Left renal pelvis (tissue), 4 donors: ENCODE data around the gene MFSD6. TPM values are rescaled to one million over a fixed set of nuclear protein-coding genes. Genes with fewer than 3 reads are reported as not detected.

Experiments
- DNase-seq, 4 donors: peaks; one replicate each; pipeline ENCODE4 v3.0.0-alpha.2; 2013; ENCODE audit warnings: low read depth in 4 of 4, low spot score in 3 of 4
- polyA plus RNA-seq, 4 donors: library from polyadenylated mRNA; unstranded; fragments of 120-200 nt; gene quantifications; one replicate each; pipeline ENCODE4 v1.2.1, GENCODE V29; 2013; ENCODE audit not compliant: insufficient read length in 4 of 4

Gene MFSD6
- polyA plus RNA-seq, 4 donors: 8.1 to 16.7 (median 15.5) TPM

DNA sequence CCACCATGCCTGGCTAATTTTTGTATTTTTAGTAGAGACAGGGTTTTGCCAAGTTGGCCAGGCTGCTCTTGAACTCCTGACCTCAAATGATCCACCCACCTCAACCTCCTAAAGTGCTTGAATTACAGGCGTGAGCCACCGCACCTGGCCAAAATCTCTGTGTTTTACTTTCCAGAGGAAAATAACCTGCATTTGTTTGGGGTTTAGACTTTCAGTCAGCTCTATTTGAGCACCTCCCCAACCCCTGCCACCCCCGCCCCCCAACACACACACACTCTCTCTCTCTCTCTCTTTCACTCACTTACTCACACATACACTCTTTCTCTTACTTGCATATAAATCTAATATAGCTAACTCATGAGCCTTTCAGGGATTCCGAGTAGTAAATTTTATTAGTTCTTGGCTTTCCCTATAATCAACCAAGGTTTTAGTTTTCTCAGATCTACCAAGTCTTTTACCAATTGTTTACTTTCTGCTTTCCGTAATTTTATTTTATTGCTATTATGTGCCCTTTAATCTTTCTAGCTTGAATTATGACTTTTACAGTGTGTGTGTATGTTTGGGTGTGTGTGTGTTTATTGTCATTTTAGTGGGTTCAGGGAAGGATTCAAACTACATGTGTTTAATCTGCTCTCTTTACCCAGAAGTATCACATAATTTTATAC, 24.5 kb downstream of the MFSD6 start:
- DNase-seq: no peak

DNA sequence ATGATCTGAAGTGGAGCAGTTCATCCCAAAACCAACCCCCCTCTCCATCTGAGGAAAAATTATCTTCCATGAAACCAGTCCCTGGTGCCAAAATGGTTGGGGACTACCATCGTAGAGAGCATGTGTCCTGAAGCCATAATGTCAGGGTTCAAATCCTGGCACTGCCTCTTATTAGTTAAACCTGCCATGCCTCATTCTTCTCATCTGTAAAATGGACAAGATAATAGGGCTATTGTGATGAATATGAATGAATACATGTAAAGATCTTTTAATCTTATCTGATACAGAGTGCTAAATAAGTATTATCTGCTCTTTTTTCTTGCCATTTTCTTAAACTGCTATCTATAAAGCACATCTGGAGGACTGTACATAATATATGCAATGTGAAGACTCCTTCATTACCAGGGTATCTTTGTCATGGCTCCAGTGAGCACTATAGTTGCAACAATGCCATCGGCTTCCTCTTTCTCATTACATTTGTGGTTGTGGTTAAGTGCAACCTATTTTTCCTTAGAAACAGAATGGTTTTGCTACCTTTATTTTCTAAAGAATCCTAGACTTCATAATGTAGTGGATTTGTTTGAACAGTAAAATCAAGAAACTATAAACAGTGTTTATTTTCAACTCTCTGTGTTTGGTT, 27.0 kb downstream of the MFSD6 start:
- no peak for DNase-seq

- no peak for DNase-seq
Measured at GRCh38 chr2:190436557-190436956, 28.4 kb downstream of the MFSD6 start.

DNA sequence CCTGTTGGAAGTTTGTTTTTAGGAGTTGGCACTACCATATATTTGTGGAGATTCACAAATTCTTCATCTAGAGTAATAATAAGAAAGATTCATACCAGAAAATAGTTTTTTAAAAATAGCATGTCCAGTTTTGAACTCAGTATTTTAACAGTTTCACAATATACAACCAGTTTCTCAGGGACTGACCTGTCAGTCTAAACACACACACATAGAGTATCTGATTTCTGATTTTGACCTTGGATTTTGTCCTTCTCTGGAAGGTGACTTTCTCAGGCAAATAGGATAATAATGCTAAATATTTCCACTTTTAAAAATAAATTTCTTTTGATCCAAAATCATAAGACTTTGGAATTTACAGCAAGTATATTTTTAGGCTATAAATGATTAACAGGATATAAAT, 32.0 kb downstream of the MFSD6 start:
- DNase-seq: no peak

DNA sequence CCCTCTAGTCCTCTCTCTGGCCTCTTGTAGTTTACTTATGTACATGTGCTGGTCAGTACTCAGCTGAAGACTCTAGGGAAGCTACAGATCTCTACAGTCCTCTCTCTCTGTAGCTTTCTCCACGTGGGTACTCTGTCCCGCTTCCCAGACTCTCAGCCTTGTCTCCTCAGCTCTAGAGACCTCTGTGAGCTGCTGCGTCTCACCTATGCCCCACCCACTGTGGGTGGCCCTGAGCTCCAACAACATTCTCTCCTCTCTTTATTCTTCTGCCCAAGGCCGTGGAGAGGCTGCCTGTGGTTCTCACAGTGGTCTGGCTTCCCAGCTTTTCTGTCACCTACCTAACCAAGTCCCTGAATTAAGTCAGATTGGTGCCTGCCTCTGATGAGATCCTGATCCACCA, 33.4 kb downstream of the MFSD6 start:
- DNase-seq: no peak

DNA sequence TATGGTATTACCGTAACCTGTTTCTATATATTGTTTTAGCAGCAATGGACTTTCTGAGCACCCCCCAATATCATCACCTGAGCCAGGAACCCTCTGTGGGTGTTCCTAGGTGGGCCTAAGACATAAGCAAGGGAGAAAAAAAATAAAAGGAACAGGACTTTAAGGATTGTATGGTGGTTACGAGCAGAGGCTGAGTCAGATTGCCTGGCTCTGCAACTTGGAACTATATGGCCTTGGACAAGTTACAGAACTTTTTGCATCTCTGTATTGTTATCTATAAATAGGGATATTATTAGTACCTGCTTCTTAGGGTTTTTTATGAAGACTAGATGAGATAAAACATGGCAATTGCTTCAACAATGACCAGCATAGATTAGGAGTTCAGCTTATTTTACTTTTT, 34.9 kb downstream of the MFSD6 start:
- no peak for DNase-seq

GRCh38 chr2:190443778-190444481, 35.8 kb downstream of the MFSD6 start:
- DNase-seq: no peak

- no peak for DNase-seq
Measured at GRCh38 chr2:190444976-190445375, 36.8 kb downstream of the MFSD6 start.

DNA sequence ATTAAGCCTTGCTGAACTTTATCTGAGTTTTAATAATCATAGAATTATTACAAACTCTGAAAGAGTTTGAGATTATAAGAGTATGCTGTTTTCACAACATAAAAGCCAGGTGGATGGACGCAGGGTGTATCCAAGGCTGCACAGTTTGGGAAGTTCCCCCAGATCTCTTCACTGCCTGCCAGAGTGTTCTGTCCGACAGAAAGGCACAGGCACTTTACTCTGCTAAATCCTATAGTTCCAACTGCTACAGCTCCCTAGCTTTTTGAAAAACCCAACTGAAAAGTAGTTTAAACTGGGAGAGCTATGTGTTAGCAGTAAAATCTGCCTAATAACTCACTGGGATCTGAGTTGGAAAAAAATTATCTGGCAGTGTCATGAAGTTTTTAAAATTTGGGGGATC, 38.0 kb downstream of the MFSD6 start:
- DNase-seq: no peak

- no peak for DNase-seq
Measured at GRCh38 chr2:190446750-190447516, 38.8 kb downstream of the MFSD6 start.

- no peak for DNase-seq
Measured at GRCh38 chr2:190447766-190448165, 39.6 kb downstream of the MFSD6 start.

- no peak for DNase-seq
Measured at GRCh38 chr2:190449925-190450324, 41.8 kb downstream of the MFSD6 start.

DNA sequence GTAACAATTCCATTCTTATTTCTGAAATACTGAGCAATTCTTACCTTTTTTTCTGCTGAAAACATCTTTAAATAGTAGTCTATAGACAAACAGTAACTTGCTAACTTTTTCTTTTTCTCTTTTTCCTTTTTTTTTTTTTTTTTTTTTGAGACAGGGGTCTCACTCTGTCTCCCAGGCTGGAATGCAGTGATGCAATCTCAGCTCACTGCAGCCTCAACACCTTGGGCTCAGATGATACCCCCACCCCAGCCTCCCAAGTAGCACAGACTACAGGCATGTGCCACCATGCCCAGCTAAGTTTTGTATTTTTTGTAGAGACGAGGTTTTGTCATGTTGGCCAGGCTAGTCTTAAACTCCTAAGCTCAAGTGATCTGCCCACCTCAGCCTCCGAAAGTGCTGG, 42.2 kb downstream of the MFSD6 start:
- DNase-seq: no peak

DNA sequence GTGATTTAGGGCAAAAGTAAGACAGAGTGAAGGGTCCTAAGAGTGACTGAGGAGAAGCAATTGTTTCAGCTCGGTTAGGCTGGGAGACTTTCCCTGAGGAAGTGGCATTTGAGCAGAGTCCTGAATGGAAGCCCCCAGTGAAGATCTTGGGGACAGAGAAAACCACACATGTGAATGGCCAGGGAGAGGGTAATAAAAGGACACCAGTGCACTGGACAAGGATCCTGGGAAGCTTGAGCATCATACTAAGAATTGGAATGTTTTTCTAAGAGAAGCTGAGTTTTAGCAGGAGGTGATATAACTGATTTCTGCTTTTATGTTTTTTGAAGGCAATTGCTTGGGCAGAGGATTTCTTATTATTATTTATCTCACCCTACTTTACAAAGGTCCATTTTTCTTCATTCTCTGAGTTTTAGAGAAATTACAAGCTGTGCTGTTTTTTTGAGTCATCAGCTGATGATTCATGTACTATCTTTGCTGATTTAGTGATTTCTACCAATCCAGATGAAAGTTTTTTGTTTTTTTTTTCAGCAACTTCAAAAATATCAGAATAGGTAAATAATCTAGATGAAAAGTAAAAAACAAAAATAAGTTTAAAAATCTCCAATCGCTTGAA, 43.5 kb downstream of the MFSD6 start:
- no peak for DNase-seq

- DNase-seq: no peak
Measured at GRCh38 chr2:190452433-190452832, 44.3 kb downstream of the MFSD6 start.

- DNase-seq: no peak
Measured at GRCh38 chr2:190454795-190455194, 46.6 kb downstream of the MFSD6 start.

DNA sequence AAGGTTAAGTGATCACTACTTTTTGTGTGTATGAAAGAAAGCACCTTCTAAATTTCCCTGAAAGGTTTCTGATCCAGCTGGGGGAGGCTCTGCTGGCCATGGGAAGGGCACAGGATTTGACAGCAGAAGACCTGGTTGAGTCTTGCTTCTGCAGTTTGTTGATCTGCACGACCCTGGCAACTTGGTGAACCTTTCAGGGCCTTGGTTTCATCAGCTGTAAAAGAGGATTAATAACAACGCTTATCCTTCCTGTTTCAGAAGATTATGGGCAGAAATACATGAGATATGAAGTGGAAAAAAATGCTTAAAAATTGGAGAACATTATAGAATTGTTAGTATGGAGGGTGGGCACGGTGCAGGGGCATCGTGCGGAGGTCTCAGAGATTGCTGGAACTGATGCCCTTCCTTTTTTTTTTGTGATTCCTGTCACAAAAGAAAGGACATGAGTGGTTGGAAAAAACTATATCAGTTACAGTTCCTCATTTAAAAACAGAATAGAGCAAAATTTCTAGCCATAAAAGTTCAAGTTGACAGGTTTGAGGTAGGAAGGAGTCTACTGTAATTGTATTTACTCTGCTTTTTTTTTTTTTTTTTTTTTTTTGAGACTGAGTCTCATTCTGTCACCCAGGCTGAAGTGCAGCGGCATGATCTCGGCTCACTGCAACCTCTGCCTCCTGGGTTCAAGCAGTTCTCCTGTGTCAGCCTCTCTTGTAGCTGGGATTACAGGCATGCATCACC, 47.4 kb downstream of the MFSD6 start:
- no peak for DNase-seq

DNA sequence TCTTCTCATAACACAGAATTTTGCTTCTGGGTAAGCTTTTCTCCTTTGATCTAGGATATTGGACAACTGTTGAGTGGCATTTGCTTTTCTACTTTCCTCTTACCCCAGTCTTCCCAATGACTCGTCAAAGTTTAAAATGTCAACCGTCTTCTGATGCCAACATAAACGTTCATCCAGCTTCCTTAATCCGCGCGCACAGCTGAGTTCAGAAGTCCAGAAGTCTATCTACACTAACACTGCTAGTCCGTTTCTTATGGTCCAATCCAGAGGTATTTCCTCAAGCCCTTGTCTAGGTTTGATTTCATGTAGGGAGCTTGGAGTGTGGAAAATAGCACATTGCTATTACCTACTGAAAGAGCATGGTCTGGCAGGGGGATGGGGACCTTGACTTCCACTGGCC, 48.7 kb downstream of the MFSD6 start:
- DNase-seq: no peak

DNA sequence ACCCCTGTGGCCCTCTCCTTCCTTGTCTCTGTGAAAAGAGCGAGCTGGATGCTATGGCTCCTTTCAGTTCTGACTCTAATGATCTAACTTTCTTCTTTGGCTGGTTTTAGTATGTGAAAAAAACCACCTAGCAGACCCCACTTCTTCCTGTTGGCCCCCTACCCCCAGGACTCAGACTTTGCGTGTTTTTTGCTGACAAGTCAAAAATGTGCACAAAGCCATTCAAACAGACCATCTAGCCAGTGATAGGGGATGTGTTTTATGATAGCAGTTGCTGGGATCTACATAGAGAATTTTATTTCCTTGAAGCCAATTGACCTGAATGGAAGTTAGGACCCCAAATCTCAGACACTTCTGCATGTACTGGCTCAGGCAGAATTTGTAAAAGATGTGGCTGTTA, 49.1 kb downstream of the MFSD6 start:
- DNase-seq: no peak
